ENCODE results near the gene ZNF23.

The ZNF23 gene

GRCh38 chr16:71426069-71426879, 35.8 kb downstream of the ZNF23 start:
- no peak for DNase-seq

- DNase-seq = no peak
These were observed 36.3 kb downstream of the ZNF23 start for GRCh38 chr16:71425746-71426068.

DNA sequence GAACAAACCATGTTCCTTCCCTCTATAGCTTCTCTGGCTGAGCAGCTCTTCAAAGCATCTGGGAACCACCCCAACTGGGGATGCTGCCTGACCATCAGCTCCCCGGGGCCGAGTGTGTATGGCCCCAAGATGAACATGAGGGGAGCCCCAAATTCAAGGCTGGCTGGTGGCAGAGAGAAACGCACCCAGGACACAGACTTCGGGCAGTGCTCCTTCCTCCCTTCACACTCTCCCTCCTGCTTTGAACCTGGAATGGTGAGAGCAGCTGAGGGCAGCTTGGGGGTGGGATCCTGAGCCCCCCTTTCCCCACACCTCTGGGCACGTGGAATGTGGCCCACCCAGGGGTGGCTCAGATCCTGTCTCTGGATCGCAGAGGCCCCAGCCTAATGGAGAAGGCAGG, 37.4 kb downstream of the ZNF23 start:
- DNase-seq = no peak

DNA sequence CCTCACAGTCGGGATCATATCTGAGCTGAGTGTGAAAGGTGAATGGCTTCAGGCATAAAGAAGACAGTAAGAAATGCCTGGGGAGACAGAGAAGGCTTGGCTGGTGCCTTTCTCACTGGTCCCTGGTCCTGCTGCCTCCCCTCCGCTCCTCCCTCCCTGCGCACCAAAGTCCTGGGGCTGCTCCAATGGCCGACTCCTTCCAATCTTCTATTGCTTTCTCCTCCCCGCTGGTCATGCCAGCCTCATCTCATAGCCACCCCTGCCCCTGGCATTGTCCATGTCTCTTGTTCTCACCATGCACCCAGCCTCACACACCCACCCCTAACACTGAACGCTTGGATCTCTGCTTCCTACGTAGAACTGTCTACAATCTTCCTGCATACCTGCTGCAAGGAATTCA, 38.2 kb downstream of the ZNF23 start:
- DNase-seq = no peak

DNA sequence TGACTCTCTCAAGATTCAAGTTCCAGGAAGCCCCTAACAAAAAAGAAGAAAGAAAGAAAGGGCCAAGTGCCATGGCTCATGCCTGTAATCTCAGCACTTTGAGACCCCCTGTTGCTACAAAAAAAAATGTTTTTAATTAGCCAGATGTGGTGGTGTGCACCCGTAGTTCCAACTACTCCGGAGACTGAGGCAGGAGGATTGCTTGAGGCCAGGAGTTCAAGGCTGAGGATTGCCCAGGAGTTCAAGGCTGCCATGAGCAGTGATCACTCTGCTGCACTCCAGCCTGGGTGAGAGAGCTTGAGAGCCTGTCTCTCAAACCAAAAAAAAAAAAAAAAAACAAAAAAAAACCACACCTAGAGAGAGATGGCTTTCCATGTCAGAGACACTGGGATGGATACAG, 39.0 kb downstream of the ZNF23 start:
- DNase-seq = no peak

- no peak for DNase-seq
These were observed 40.1 kb downstream of the ZNF23 start for GRCh38 chr16:71421911-71422310.

DNA sequence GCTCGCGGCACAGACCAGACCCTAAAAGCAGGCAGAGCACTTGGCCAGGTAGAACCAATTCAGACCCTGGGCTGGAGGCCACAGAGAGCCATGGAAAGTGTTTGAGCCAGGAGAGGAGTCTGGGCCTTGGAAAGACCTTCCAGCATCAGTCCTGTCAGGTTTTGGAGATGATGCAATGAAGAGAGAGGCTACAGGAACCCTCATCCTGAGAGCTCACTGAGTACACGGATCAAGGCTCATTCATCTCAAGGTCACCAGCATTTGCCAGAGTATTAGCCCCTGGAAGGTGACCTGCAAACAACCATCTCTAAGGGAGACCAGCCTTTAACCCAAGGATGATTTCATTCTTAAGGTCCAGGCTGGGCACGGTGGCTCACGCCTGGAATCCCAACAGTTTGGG, 48.0 kb downstream of the ZNF23 start:
- DNase-seq = no peak

DNA sequence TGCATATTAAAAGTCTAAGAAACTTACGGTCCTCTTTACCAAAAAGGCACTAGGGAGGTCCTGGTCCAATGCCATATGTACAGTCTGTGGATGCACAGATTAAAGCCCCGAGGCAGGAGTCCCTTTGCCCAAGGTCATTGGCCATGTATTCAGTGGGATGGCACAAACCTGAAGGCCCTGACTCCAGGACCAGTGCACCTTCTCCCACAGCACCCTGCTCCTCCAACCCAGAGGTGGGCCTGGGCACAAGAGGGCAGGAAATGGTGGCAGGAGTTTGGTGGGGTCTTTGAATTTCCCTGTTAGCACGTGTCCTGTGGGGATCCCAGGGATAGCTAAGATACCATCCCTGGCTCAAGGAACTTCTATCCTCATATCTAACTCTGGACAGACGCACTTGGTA, 48.7 kb downstream of the ZNF23 start:
- no peak for DNase-seq

DNA sequence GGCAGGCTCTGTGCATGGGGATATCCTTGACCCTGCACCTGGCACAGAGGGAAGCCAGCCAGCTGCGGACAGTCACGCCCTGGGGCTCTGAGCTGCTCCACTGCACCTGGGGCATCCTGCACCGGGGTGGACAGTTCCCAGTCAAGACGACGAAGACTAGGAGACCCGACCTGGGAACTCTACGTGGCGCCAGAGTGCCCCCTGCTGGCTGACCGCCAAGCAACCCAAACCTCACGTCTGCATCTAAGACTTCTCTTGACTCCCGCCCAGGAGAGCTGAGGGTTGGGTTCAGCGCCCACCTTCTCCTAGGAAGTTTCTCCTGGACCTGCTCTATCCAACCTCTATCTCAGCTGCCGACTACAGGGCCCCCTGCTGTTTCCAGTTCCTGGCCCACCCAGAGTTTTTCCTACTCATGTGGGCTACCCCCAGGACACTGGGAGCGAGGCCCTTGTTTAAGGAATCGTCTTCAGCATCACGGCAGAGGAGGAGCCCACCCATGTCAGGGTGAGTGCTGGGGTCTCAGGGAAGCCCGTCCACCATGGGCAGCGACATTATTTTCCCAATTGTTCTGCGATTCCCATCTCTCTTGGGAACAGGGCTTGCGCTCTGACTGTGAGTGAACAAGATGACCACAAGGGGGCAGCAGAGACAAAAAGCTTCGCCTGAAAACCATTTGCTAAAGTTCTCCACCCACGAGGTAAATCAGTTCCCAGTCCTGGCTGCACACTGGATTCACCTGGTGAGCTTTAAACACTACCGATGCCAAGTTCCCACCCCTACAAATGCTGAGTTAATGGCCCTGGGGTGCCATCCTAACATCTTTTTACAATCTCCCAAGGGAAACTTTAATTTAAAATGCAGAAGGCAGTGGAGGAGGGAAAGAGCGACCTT, 49.5 kb downstream of the ZNF23 start:
- no peak for DNase-seq

- DNase-seq = no peak
These were observed 51.9 kb downstream of the ZNF23 start for GRCh38 chr16:71410146-71410545.

DNA sequence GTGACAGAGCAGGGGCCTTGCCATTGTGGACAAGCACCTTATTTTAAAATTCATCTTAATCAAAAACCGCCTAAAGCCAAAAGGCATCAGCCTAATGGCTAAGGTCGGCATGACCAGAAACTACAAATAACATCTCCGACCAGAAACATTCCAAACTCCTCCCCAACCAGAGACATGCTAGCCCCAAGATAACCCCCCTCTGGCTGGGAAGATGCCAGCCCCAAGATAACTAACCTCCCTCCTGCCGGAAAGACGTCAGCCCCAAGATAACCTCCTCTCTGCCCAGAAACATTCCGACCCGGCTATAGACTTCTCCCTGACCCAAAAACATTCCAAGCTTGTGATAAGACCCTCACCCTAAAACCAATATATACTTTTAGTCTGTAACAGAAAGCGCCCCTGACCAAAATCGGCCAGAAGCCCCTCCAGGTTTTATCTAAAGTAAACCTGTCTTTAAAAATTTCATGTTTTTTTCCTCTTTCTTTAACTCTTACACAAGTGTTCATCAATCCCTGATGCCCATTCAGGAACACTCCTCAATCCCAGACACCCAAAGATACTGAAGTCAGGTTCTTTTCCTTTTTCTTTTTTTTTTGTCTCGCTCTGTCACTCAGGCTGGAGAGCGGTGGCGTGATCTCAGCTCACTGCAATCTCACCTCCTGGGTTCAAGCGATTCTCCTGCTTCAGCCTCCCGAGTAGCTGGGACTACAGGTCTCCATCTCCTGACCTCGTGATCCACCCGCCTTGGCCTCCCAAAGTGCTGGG, 52.9 kb downstream of the ZNF23 start:
- no peak for DNase-seq

GRCh38 chr16:71408536-71408935, 53.5 kb downstream of the ZNF23 start:
- no peak for DNase-seq

GRCh38 chr16:71407731-71408130, 54.3 kb downstream of the ZNF23 start:
- DNase-seq = no peak

GRCh38 chr16:71406724-71407123, 55.3 kb downstream of the ZNF23 start:
- DNase-seq = no peak

- no peak for DNase-seq
These were observed 55.7 kb downstream of the ZNF23 start for GRCh38 chr16:71406316-71406715.

- no peak for DNase-seq
These were observed 57.7 kb downstream of the ZNF23 start for GRCh38 chr16:71404364-71404763.

GRCh38 chr16:71402674-71403073, 59.4 kb downstream of the ZNF23 start:
- DNase-seq = no peak

DNA sequence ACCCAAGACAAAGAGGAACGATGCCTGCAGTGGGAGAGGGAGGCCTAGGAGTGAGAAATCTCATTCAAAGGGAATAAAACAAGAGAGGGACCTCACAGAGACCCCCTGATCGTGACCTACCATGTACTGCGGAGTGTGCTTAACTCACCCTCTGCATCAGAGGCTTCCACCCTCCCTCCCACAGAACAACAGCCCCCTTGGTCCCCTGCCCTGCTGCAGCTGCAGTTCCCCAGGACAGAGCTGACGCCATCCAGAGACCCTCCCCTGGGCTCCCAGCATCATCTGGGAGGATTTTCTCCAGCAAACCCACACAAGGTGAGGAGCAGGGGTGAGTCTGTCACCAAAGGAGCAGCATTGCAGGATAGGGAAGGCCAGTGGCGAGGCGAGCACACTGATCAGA, 60.0 kb downstream of the ZNF23 start:
- DNase-seq = no peak

DNA sequence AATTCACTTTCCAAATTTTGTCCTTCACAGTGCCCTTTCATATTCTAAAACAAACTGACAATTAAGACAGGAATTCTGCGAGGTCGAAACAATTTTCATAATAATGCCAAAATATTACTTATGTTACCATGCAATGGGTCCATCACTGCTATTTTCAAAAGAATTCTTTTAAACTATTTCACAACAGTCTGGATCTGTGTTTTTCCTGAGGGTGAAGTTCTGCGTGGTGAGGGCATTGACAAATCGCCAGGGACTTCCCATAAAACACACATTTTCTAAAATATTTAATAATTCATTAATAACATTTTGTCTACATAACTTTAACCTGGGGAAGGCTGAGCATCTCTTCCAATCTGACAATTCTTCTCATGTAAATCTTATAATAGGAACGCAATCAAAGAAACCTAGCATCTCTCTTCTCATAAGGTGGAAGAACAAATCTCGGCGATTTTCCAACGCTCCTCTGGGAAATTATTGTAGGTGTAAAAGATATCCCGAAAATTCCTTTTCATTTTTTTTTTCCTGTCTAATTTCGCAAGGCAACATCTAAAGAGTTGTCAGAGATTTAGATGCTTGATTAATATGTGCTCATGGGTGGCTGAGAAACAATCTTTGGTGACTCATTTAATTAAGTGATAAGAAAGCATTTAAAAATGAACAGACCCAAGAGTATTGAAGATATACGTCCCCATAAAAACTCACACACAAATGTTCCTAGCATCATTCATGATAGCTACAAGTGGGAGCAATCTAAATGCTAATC, 62.1 kb downstream of the ZNF23 start:
- no peak for DNase-seq
